ENCODE measurements around the gene VPS4A. TPM values are rescaled to one million over a fixed set of nuclear protein-coding genes. Genes with fewer than 3 reads are reported as not detected.

Gene VPS4A
- total RNA-seq, 2 donors from 2014 or later = 41.1 to 45.3 TPM

- H3K4me3 Mint-ChIP-seq = no peak overlapping the region
- H3K4me1 Mint-ChIP-seq (ENCODE audit: low read depth) = peaks cover 29% of the 10 kb centered on the region
- H3K27me3 Mint-ChIP-seq (ENCODE audit: low read depth) = no peaks in the 10 kb centered on the region
- H3K9me3 Mint-ChIP-seq = no peaks in the 10 kb centered on the region
- DNase-seq (no peak), ATAC-seq (replicated peaks in 1 of 2) (no peak)
- H3K27ac Mint-ChIP-seq = no peak overlapping the region
- H3K36me3 Mint-ChIP-seq (ENCODE audit: insufficient read depth in 2 of 2) = peaks cover 3 to 19% of the 10 kb centered on the region in 2 donors
Observed at GRCh38 chr16:69314534-69314933, 3.4 kb downstream of the VPS4A start.

- Mint-ChIP-seq H3K36me3 (ENCODE audit: insufficient read depth in 2 of 2) (peaks cover 5 to 20% of the 10 kb centered on the region in 2 donors), H3K27ac (no peak overlapping the region), H3K4me3 (no peak overlapping the region), H3K9me3 (no peaks in the 10 kb centered on the region), H3K4me1 (ENCODE audit: low read depth) (peaks cover 24% of the 10 kb centered on the region), H3K27me3 (ENCODE audit: low read depth) (no peaks in the 10 kb centered on the region)
- DNase-seq (no peak), ATAC-seq (replicated peaks in 1 of 2) (no peak)
Observed at GRCh38 chr16:69315486-69316311, 4.5 kb downstream of the VPS4A start.

GRCh38 chr16:69316595-69317034, 5.5 kb downstream of the VPS4A start:
- H3K36me3 Mint-ChIP-seq (ENCODE audit: insufficient read depth in 2 of 2) = peaks cover 6 to 24% of the 10 kb centered on the region in 2 donors
- peaks cover 25% of the 10 kb centered on the region for H3K4me1 Mint-ChIP-seq (ENCODE audit: low read depth)

GRCh38 chr16:69318177-69318910, 7.2 kb downstream of the VPS4A start:
- DNase-seq = no peak
- Mint-ChIP-seq H3K27ac (no peak overlapping the region), H3K4me3 (no peak overlapping the region), H3K36me3 (ENCODE audit: insufficient read depth in 2 of 2) (peaks cover 7 to 23% of the 10 kb centered on the region in 2 donors), H3K4me1 (ENCODE audit: low read depth) (peaks cover 23% of the 10 kb centered on the region), H3K9me3 (no peaks in the 10 kb centered on the region), H3K27me3 (ENCODE audit: low read depth) (no peaks in the 10 kb centered on the region)
- ATAC-seq (replicated peaks in 1 of 2) = no peak

More at GRCh38 chr16:69316595-69317034, 5.5 kb downstream of the VPS4A start:
- DNase-seq (no peak), ATAC-seq (replicated peaks in 1 of 2) (no peak)
- Mint-ChIP-seq H3K27me3 (ENCODE audit: low read depth) (no peaks in the 10 kb centered on the region), H3K27ac (no peak overlapping the region), H3K9me3 (no peaks in the 10 kb centered on the region), H3K4me3 (no peak overlapping the region)

GRCh38 chr16:69318911-69319289, 7.8 kb downstream of the VPS4A start:
- peaks cover 5 to 20% of the 10 kb centered on the region in 2 donors for H3K36me3 Mint-ChIP-seq (ENCODE audit: insufficient read depth in 2 of 2)
- DNase-seq (no peak), ATAC-seq (replicated peaks in 1 of 2) (no peak)
- no peak overlapping the region for H3K27ac Mint-ChIP-seq
- H3K4me1 Mint-ChIP-seq (ENCODE audit: low read depth) = peaks cover 18% of the 10 kb centered on the region
- no peak overlapping the region for H3K4me3 Mint-ChIP-seq
- no peaks in the 10 kb centered on the region for H3K9me3 Mint-ChIP-seq
- H3K27me3 Mint-ChIP-seq (ENCODE audit: low read depth) = no peaks in the 10 kb centered on the region

GRCh38 chr16:69319381-69319780, 8.2 kb downstream of the VPS4A start:
- Mint-ChIP-seq H3K27ac (no peak overlapping the region), H3K36me3 (ENCODE audit: insufficient read depth in 2 of 2) (peaks cover 5 to 16% of the 10 kb centered on the region in 2 donors), H3K4me1 (ENCODE audit: low read depth) (peaks cover 21% of the 10 kb centered on the region), H3K9me3 (no peaks in the 10 kb centered on the region), H3K27me3 (ENCODE audit: low read depth) (no peaks in the 10 kb centered on the region), H3K4me3 (no peak overlapping the region)
- DNase-seq (no peak), ATAC-seq (replicated peaks in 1 of 2) (no peak)

- no peak overlapping the region for H3K4me3 Mint-ChIP-seq
- no peaks in the 10 kb centered on the region for H3K27me3 Mint-ChIP-seq (ENCODE audit: low read depth)
- H3K9me3 Mint-ChIP-seq = no peaks in the 10 kb centered on the region
- ATAC-seq (replicated peaks in 1 of 2) (no peak), DNase-seq (no peak)
- H3K36me3 Mint-ChIP-seq (ENCODE audit: insufficient read depth in 2 of 2) = peaks cover 5 to 16% of the 10 kb centered on the region in 2 donors
- H3K27ac Mint-ChIP-seq = no peak overlapping the region
- peaks cover 23% of the 10 kb centered on the region for H3K4me1 Mint-ChIP-seq (ENCODE audit: low read depth)
Observed at GRCh38 chr16:69319826-69320739, 8.9 kb downstream of the VPS4A start.

GRCh38 chr16:69320740-69321073, 9.6 kb downstream of the VPS4A start:
- H3K27ac Mint-ChIP-seq = no peak overlapping the region
- H3K4me3 Mint-ChIP-seq = no peak overlapping the region
- H3K36me3 Mint-ChIP-seq (ENCODE audit: insufficient read depth in 2 of 2) = peaks cover 5 to 19% of the 10 kb centered on the region in 2 donors

GRCh38 chr16:69321080-69321479, 9.9 kb downstream of the VPS4A start:
- Mint-ChIP-seq H3K27me3 (ENCODE audit: low read depth) (no peaks in the 10 kb centered on the region), H3K4me3 (no peak overlapping the region), H3K9me3 (no peaks in the 10 kb centered on the region), H3K27ac (no peak overlapping the region), H3K4me1 (ENCODE audit: low read depth) (peaks cover 33% of the 10 kb centered on the region), H3K36me3 (ENCODE audit: insufficient read depth in 2 of 2) (peaks cover 5 to 19% of the 10 kb centered on the region in 2 donors)
- ATAC-seq (replicated peaks in 1 of 2) (no peak), DNase-seq (no peak)

More at GRCh38 chr16:69320740-69321073, 9.6 kb downstream of the VPS4A start:
- no peak for ATAC-seq (replicated peaks in 1 of 2)
- peaks cover 29% of the 10 kb centered on the region for H3K4me1 Mint-ChIP-seq (ENCODE audit: low read depth)
- no peaks in the 10 kb centered on the region for H3K27me3 Mint-ChIP-seq (ENCODE audit: low read depth)
- H3K9me3 Mint-ChIP-seq = no peaks in the 10 kb centered on the region
- no peak for DNase-seq

GRCh38 chr16:69322343-69322742, 11.2 kb downstream of the VPS4A start:
- H3K36me3 Mint-ChIP-seq (ENCODE audit: insufficient read depth in 2 of 2) = peaks cover 8 to 22% of the 10 kb centered on the region in 2 donors
- no peak overlapping the region for H3K4me3 Mint-ChIP-seq
- DNase-seq (no peak), ATAC-seq (replicated peaks in 1 of 2) (no peak)
- no peaks in the 10 kb centered on the region for H3K9me3 Mint-ChIP-seq
- no peaks in the 10 kb centered on the region for H3K27me3 Mint-ChIP-seq (ENCODE audit: low read depth)
- no peak overlapping the region for H3K27ac Mint-ChIP-seq
- peaks cover 45% of the 10 kb centered on the region for H3K4me1 Mint-ChIP-seq (ENCODE audit: low read depth)

GRCh38 chr16:69323415-69323814, 12.3 kb downstream of the VPS4A start:
- Mint-ChIP-seq H3K4me1 (ENCODE audit: low read depth) (peaks cover 54% of the 10 kb centered on the region), H3K4me3 (no peak overlapping the region), H3K27ac (no peak overlapping the region), H3K27me3 (ENCODE audit: low read depth) (no peaks in the 10 kb centered on the region), H3K36me3 (ENCODE audit: insufficient read depth in 2 of 2) (peaks cover 9 to 21% of the 10 kb centered on the region in 2 donors), H3K9me3 (no peaks in the 10 kb centered on the region)
- DNase-seq = no peak
- ATAC-seq (replicated peaks in 1 of 2) = no peak

GRCh38 chr16:69324013-69324531, 12.9 kb downstream of the VPS4A start:
- peaks cover 61% of the 10 kb centered on the region for H3K4me1 Mint-ChIP-seq (ENCODE audit: low read depth)
- no peak for ATAC-seq (replicated peaks in 1 of 2)
- H3K27me3 Mint-ChIP-seq (ENCODE audit: low read depth) = no peaks in the 10 kb centered on the region
- peak overlapping the region; percentile 35 for H3K27ac Mint-ChIP-seq
- DNase-seq = no peak
- no peaks in the 10 kb centered on the region for H3K9me3 Mint-ChIP-seq
- H3K36me3 Mint-ChIP-seq (ENCODE audit: insufficient read depth in 2 of 2) = peaks cover 11 to 23% of the 10 kb centered on the region in 2 donors
- peak overlapping the region in 1 of 2 donors; percentile 5 for H3K4me3 Mint-ChIP-seq

Measured in activated T-cell treated with anti-CD3 and anti-CD28 coated beads, Interleukin-2, amount 50 U/mL, for 72 hours (primary cell).